ENCODE results near the gene KRTAP10-8. TPM values are rescaled to one million over a fixed set of nuclear protein-coding genes. Genes with fewer than 3 reads are reported as not detected.
"Not testable (repeated sequence)": the region's sequence is repeated elsewhere in the genome, so short reads cannot be mapped to it uniquely, and the experiment has no call there.

The KRTAP10-8 gene
- total RNA-seq, 4 donors from 2014 or later: 4.6 TPM; not detected in 3

GRCh38 chr21:44572959-44573583, 38.8 kb upstream of the KRTAP10-8 start:
- H3K4me3 ChIP-seq (ENCODE audit: low read depth, poor library complexity, severe bottlenecking): no peak overlapping the region
- peak in 1 of 2 donors; percentile 52 for DNase-seq (ENCODE audit: low spot score in 2 of 2)
- WGBS, 2 donors: 76 to 84% methylated on average over 15 of the region's 15 CpGs
- intact Hi-C loops (cut with DNase I; ENCODE audit: low total_unique reads): no loop called here
- TF ChIP-seq POLR2A (IDR thresholded peaks at IDR 0.05) (no peak), CTCF (IDR thresholded peaks at IDR 0.05) (no peak)

GRCh38 chr21:44573630-44574456, 38.0 kb upstream of the KRTAP10-8 start, which contains the start of gene KRTAP10-4:
KRTAP10-4 (plus strand) TSS chr21:44573729; CDS start chr21:44573759, 30 bp downstream.
- H3K4me3 ChIP-seq (ENCODE audit: low read depth, poor library complexity, severe bottlenecking); intact Hi-C loops (cut with DNase I; ENCODE audit: low total_unique reads): not testable (repeated sequence)
- 52 to 58% methylated on average over 11 to 23 of the region's 25 CpGs for WGBS, 2 donors
- DNase-seq (ENCODE audit: low spot score in 2 of 2): peak in 1 of 2 donors; percentile 76

DNA sequence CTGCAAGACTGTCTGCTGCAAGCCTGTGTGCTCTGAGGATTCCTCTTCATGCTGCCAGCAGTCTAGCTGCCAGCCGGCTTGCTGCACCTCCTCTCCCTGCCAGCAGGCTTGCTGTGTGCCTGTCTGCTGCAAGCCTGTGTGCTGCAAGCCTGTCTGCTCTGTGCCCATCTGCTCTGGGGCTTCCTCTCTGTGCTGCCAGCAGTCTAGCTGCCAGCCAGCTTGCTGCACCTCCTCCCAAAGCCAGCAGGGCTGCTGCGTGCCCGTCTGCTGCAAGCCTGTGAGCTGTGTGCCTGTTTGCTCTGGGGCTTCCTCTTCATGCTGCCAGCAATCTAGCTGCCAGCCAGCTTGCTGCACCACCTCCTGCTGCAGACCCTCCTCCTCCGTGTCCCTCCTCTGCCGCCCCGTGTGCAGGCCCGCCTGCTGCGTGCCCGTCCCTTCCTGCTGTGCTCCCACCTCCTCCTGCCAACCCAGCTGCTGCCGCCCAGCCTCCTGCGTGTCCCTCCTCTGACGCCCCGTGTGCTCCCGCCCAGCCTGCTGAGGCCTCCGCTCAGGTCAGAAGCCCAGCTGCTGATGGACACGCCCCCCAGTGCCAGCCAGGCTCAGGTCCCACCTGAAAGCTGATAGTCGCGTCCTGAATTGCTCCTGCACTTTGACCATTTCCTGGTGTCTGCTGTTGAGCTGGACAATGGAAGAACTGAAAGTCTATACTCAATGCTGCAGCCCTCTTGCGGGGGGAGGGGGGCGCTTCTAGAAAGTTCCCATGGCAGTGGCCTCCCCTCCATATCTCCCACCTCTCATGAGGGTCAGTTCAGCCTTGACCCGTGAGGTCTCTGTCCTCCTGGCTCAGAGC, 37.2 kb upstream of the KRTAP10-8 start:
- intact Hi-C loops (cut with DNase I; ENCODE audit: low total_unique reads): no loop called here
- no peak for TF ChIP-seq CTCF (IDR thresholded peaks at IDR 0.05)
- TF ChIP-seq POLR2A (IDR thresholded peaks at IDR 0.05): no peak
- DNase-seq (ENCODE audit: low spot score in 2 of 2): peak in 1 of 2 donors; percentile 46
- H3K4me3 ChIP-seq (ENCODE audit: low read depth, poor library complexity, severe bottlenecking): no peak overlapping the region
- WGBS, 2 donors: 31 to 57% methylated on average over 8 to 21 of the region's 21 CpGs

DNA sequence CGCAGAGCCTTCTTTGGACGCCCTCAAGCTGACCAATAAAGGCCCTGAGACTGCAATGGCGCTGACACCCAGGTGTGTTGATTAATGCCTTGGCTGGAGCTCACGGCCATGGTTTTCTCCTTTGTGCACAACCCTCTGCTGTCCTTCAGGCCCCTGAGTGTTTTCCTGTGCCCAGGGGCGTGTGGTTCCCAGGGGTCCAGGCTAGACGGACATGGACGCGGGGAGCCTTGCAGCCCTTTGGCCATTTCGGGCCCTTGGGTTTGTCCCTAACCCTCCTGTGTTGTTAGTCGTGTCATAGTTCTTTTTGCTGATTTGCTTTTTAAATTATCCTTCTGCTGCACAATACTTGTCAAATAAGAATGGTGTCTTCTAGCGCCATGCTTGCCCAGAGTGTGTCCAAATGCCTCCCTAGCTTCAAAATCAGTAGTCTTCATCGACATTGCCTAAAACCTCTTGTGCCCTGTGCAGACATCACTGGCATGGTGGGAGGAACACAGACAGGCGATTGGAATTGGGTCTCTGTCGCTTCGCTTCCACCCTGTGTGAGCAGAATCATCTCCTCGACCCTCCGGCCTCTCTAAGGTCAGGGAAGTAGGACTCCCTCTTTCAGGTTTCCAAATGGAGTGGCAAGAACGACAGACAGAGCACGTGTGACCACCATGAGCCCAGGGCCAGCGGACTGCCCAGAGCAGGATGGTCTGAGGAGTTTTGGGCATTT, 36.4 kb upstream of the KRTAP10-8 start:
- 87 to 91% methylated on average over 20 of the region's 20 CpGs for WGBS, 2 donors
- intact Hi-C loops (cut with DNase I; ENCODE audit: low total_unique reads): no loop called here
- peak in 1 of 2 donors; percentile 63 for DNase-seq (ENCODE audit: low spot score in 2 of 2)
- no peak for TF ChIP-seq POLR2A (IDR thresholded peaks at IDR 0.05)
- TF ChIP-seq CTCF (IDR thresholded peaks at IDR 0.05): no peak
- no peak overlapping the region for H3K4me3 ChIP-seq (ENCODE audit: low read depth, poor library complexity, severe bottlenecking)

DNA sequence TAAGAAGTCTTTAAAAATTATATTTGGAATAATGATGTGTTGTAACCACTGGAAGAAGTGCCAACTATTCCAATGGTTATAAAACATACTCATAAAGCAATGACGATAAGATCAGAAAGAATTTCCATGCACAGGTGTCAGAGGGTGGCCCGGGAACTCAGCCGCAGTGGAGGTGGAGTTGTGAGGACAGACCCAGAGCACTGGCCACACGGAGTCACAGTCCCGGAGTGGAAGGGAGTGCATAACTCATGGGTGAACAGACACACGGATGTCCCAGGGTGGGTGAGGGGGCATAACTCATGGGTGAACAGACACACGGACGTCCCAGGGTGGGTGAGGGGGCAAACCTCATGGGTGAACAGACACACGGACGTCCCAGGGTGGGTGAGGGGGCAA, 35.9 kb upstream of the KRTAP10-8 start:
- intact Hi-C loops (cut with DNase I; ENCODE audit: low total_unique reads): no loop called here
- peak in 1 of 2 donors; percentile 62 for DNase-seq (ENCODE audit: low spot score in 2 of 2)

DNA sequence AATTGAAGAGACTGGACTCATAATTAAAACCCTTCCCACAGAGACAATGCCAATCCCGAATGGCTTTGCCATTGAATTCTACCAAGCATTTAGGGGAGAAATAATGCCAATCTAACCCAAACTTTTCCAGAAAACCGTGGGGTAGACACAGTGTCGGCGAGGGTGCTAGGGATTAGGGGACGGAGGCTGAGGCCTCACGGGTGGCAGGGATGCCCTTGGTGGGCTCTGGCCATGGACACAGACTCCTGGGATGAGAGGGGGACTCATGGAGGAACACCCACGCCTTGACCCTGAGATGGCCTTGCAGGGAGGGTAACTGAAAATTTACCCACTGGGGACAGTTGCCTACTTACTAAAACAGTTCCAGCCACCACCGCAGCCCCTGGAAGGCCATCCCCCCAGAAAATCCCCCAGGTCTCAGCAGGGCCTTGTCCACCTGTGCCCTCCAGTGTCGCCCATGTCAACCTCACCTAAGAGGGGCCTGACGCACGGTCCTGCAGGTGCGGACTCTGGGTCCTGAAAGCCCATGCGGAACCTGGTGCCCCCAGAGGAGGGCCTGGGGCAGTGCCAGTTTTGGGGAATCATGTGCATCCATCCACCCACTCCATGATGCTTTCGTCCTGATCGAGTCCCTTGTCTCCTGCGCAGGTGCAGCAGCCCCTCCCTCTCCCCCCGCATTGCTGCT, 33.4 kb upstream of the KRTAP10-8 start:
- TF ChIP-seq CTCF (IDR thresholded peaks at IDR 0.05) (no peak), POLR2A (IDR thresholded peaks at IDR 0.05) (no peak)
- H3K4me3 ChIP-seq (ENCODE audit: low read depth, poor library complexity, severe bottlenecking): no peak overlapping the region
- DNase-seq (ENCODE audit: low spot score in 2 of 2): peak in 1 of 2 donors; percentile 71
- 89 to 94% methylated on average over 14 of the region's 17 CpGs for WGBS, 2 donors
- intact Hi-C loops (cut with DNase I; ENCODE audit: low total_unique reads): no loop called here

More for the DNA sequence above, 35.9 kb upstream of the KRTAP10-8 start:
- no peak for TF ChIP-seq POLR2A (IDR thresholded peaks at IDR 0.05)
- whole genome bisulfite sequencing, 2 donors: 82 to 84% methylated on average over 8 to 10 of the region's 10 CpGs
- no peak overlapping the region for H3K4me3 ChIP-seq (ENCODE audit: low read depth, poor library complexity, severe bottlenecking)

Data from lower leg skin (tissue), 4 donors.